GM23338 (cell line): ENCODE results near the gene CCDC40. TPM values are rescaled to one million over a fixed set of nuclear protein-coding genes. Genes with fewer than 3 reads are reported as not detected.

Experiments used
- ATAC-seq: fragments of 200-7000 bp; cut with Tn5 transposase; 3 replicates; pipeline ENCODE4 v1.9.1; 2020
- DNase-seq: peaks from one replicate; pipeline ENCODE4 v3.0.0-alpha.2; 2015; ENCODE audit warnings: low spot score
- H2AFZ ChIP-seq: fragments of 200-600 bp; sonication (generic); 2 replicates; pipeline ENCODE4 v1.8.0; 2016; ENCODE audit warnings: antibody characterized with exemption, mild to moderate bottlenecking, moderate library complexity
- H3F3A ChIP-seq: fragments of 200-600 bp; sonication (generic); replicated peaks from 2 replicates; pipeline ENCODE4 v1.8.0; 2017; ENCODE audit warnings: antibody characterized with exemption, mixed run types, low read depth
- H3K27ac ChIP-seq: fragments of 200-600 bp; sonication (generic); 2 replicates; pipeline ENCODE4 v1.6.1; 2016; ENCODE audit warnings: low read depth
- H3K27me3 ChIP-seq: fragments of 200-600 bp; sonication (generic); 2 replicates; pipeline ENCODE4 v1.8.0; 2016; ENCODE audit warnings: mild to moderate bottlenecking, mixed run types, moderate library complexity; ENCODE audit not compliant: insufficient read depth
- H3K36me3 ChIP-seq: fragments of 200-600 bp; sonication (generic); 2 replicates; pipeline ENCODE4 v1.8.0; 2016; ENCODE audit warnings: mild to moderate bottlenecking; ENCODE audit not compliant: insufficient read depth
- H3K4me1 ChIP-seq: fragments of 200-600 bp; sonication (generic); 2 replicates; pipeline ENCODE4 v1.8.0; 2016; ENCODE audit warnings: mild to moderate bottlenecking, moderate library complexity; ENCODE audit not compliant: insufficient read depth
- H3K4me2 ChIP-seq: fragments of 200-600 bp; sonication (generic); 2 replicates; pipeline ENCODE4 v1.7.1; 2017; ENCODE audit warnings: mixed run types
- H3K4me3 ChIP-seq: fragments of 200-600 bp; sonication (generic); 2 replicates; pipeline ENCODE4 v1.6.1; 2016; ENCODE audit warnings: mixed run types
- H3K79me2 ChIP-seq: fragments of 200-600 bp; sonication (generic); replicated peaks from 2 replicates; pipeline ENCODE4 v1.8.0; 2017; ENCODE audit warnings: mild to moderate bottlenecking; ENCODE audit not compliant: insufficient read depth
- H3K9me2 ChIP-seq: fragments of 200-600 bp; sonication (generic); 2 replicates; pipeline ENCODE4 v1.8.0; 2017; ENCODE audit not compliant: insufficient read depth
- H4K20me1 ChIP-seq: fragments of 200-600 bp; sonication (generic); replicated peaks from 2 replicates; pipeline ENCODE4 v1.8.0; 2017; ENCODE audit warnings: mild to moderate bottlenecking; ENCODE audit not compliant: insufficient read depth
- H3K27ac Mint-ChIP-seq: 2 replicates; pipeline ENCODE4 v1.8.0; 2020; ENCODE audit warnings: inconsistent platforms, mild to moderate bottlenecking, moderate library complexity, mixed read lengths
- H3K27me3 Mint-ChIP-seq: 3 replicates; pipeline ENCODE4 v1.8.0; 2022; ENCODE audit warnings: low read depth, mild to moderate bottlenecking, moderate library complexity, mixed read lengths, inconsistent platforms; ENCODE audit not compliant: insufficient read depth, poor library complexity
- H3K36me3 Mint-ChIP-seq: 3 replicates; pipeline ENCODE4 v1.8.0; 2021; ENCODE audit warnings: low read depth, mild to moderate bottlenecking, inconsistent platforms, moderate library complexity, mixed read lengths
- H3K4me1 Mint-ChIP-seq: 3 replicates; pipeline ENCODE4 v1.8.0; 2020; ENCODE audit warnings: mild to moderate bottlenecking, inconsistent platforms, mixed read lengths
- H3K4me3 Mint-ChIP-seq: 3 replicates; pipeline ENCODE4 v1.8.0; 2021; ENCODE audit warnings: moderate library complexity, mild to moderate bottlenecking, inconsistent platforms, mixed read lengths
- H3K9me3 Mint-ChIP-seq: 3 replicates; pipeline ENCODE4 v1.8.0; 2020; ENCODE audit warnings: moderate library complexity, mild to moderate bottlenecking, inconsistent platforms, mixed read lengths
- CREB1 ChIP-seq: fragments of 250-450 bp; sonication (Bioruptor Pico); IDR thresholded peaks from 2 replicates; pipeline ENCODE4 v1.5.0; 2020; ENCODE audit warnings: low read depth, mild to moderate bottlenecking, moderate library complexity
- EZH2 ChIP-seq: fragments of 200-600 bp; sonication (generic); IDR thresholded peaks from one replicate; pipeline ENCODE4 v1.8.0; 2017; ENCODE audit warnings: antibody characterized with exemption, mild to moderate bottlenecking, low read depth; ENCODE audit not compliant: unreplicated experiment
- EZH2phosphoT487 ChIP-seq: fragments of 200-600 bp; sonication (generic); IDR thresholded peaks from one replicate; pipeline ENCODE4 v1.8.1; 2018; ENCODE audit warnings: antibody characterized with exemption; ENCODE audit not compliant: unreplicated experiment
- JUNB ChIP-seq: IDR thresholded peaks from one replicate; pipeline ENCODE4 v1.6.1; 2016; ENCODE audit warnings: antibody characterized with exemption; ENCODE audit not compliant: unreplicated experiment
- NANOG ChIP-seq: IDR thresholded peaks from 2 replicates; pipeline ENCODE4 v1.6.1; 2016; ENCODE audit warnings: antibody characterized with exemption, borderline replicate concordance
- POLR2AphosphoS5 ChIP-seq: IDR thresholded peaks from 2 replicates; pipeline ENCODE4 v1.6.1; 2016; ENCODE audit warnings: antibody characterized with exemption, low read depth
- STAT1 ChIP-seq: IDR thresholded peaks from one replicate; pipeline ENCODE4 v1.6.1; 2016; ENCODE audit warnings: antibody characterized with exemption; ENCODE audit not compliant: unreplicated experiment
- ZNF114 ChIP-seq: fragments of 250-450 bp; sonication (Bioruptor Pico); IDR thresholded peaks from 2 replicates; pipeline ENCODE4 v1.5.0; 2020; ENCODE audit warnings: mild to moderate bottlenecking, moderate library complexity
- polyA plus RNA-seq: library from polyadenylated mRNA; unstranded; fragments of >200 nt; fragmentation: Nextera tagmentation; extraction: Ambion mirVana; gene quantifications from 2 replicates; pipeline ENCODE4 v1.2.1, GENCODE V29; 2016
- total RNA-seq: library from RNA; depleted of rRNA; stranded (reverse); fragments of >200 nt; shearing (Covaris generic); gene quantifications from 2 replicates; pipeline ENCODE4 v1.2.3, GENCODE V29; 2014
- TF ChIP-seq, protein P1 (sequence below): IDR thresholded peaks from one replicate; pipeline ENCODE4 v1.6.1; 2018; ENCODE audit warnings: antibody characterized with exemption; ENCODE audit not compliant: unreplicated experiment
- TF ChIP-seq, protein P2 (sequence below): fragments of 250-450 bp; sonication (Bioruptor Pico); IDR thresholded peaks from 2 replicates; pipeline ENCODE4 v1.5.0; 2020; ENCODE audit warnings: mild to moderate bottlenecking, moderate library complexity

The CCDC40 gene
- total and polyA plus RNA-seq, 2 experiments from 2014 or later: 7.6 to 8.1 TPM

DNA sequence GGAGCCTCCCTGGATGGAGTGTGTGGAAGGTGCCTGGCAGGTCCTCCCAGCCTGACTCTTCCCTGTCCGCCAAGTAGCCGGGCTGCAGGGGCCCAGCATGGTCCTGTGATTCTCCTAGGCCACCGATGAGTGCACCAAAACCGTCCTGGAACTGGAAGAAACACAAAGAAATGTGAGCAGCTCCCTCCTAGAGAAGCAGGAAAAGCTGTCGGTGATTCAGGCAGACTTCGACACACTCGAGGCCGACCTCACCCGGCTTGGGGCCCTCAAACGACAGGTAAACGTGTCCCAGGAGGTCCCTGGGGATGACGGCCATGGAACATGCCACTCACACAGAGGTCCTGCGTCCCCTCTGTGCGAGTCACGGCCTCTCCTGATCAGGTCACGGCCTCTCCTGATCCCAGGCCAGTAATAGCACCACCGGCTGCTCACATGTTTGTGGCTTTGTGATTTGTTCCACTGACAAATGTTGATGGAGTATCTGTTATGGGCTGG is 60.7 kb downstream of the CCDC40 start (continued):
- TF ChIP-seq, protein P1, sequence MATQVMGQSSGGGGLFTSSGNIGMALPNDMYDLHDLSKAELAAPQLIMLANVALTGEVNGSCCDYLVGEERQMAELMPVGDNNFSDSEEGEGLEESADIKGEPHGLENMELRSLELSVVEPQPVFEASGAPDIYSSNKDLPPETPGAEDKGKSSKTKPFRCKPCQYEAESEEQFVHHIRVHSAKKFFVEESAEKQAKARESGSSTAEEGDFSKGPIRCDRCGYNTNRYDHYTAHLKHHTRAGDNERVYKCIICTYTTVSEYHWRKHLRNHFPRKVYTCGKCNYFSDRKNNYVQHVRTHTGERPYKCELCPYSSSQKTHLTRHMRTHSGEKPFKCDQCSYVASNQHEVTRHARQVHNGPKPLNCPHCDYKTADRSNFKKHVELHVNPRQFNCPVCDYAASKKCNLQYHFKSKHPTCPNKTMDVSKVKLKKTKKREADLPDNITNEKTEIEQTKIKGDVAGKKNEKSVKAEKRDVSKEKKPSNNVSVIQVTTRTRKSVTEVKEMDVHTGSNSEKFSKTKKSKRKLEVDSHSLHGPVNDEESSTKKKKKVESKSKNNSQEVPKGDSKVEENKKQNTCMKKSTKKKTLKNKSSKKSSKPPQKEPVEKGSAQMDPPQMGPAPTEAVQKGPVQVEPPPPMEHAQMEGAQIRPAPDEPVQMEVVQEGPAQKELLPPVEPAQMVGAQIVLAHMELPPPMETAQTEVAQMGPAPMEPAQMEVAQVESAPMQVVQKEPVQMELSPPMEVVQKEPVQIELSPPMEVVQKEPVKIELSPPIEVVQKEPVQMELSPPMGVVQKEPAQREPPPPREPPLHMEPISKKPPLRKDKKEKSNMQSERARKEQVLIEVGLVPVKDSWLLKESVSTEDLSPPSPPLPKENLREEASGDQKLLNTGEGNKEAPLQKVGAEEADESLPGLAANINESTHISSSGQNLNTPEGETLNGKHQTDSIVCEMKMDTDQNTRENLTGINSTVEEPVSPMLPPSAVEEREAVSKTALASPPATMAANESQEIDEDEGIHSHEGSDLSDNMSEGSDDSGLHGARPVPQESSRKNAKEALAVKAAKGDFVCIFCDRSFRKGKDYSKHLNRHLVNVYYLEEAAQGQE: no peak

DNA sequence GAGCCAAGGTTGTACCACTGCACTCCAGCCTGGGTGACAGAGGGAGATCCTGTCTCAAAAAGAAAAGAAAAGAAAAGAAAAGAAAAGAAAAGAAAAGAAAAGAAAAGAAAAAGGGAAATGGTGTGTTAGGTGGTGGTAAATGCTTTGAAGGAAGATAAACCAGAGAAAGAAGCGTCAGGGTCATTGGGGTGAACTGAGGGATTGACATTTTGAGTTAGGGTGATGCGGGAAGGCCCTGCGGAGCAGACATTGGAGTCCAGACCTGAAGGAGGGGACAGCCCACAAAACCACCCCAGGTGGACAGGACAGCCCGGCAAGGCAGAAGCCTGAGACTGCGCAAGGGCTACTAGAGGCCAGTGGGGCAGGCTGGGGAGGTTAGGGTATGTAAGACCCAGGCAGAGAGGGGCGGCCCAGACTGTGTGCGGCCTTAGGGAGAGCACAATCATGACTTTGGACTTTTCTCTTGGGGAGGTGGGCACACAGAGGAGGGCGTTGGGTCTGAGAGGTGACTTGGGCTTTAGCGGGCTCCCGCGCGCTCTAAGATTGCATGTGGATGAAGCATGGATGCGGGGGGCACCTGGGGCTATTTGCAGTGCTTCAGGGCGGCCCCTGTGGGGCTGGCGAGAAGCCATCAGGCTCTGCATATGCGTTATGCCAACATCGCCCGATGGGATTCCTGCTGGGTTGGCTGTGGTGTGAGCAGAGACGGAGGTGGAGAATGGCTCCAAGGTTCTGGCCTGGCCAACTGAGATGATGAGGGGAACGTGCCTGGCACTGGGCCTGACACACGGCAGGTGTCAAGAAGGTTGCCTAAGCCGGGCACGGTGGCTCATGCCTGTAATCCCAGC is 61.6 kb downstream of the CCDC40 start:
- 0 out of 2 replicates have a peak, but pooled peaks cover 5% of the 10 kb centered on the region for H3K79me2 ChIP-seq
- peaks cover 8% of the 10 kb centered on the region; the same call in 1 of the 2 replicates for H3K27me3 ChIP-seq
- H3K27ac ChIP-seq: no peak overlapping the region
- no peak overlapping the region for H3K4me3 ChIP-seq
- no peaks in the 10 kb centered on the region for H3K36me3 ChIP-seq
- no peaks in the 10 kb centered on the region for H4K20me1 ChIP-seq
- peaks cover 10% of the 10 kb centered on the region; the same call in 1 of the 2 replicates for H3K4me1 ChIP-seq
- Mint-ChIP-seq H3K27ac (0 out of 2 replicates have a peak overlapping the region, but pooled peaks have one; percentile 52), H3K36me3 (no peaks in the 10 kb centered on the region; the same call in 2 of the 3 replicates), H3K4me1 (peaks cover 11% of the 10 kb centered on the region), H3K9me3 (no peaks in the 10 kb centered on the region; the same call in 2 of the 3 replicates), H3K4me3 (no peak overlapping the region; the same call in 2 of the 3 replicates), H3K27me3 (peaks cover 19% of the 10 kb centered on the region)
- H3F3A ChIP-seq: 0 out of 2 replicates have a peak, but pooled peaks cover 4% of the 10 kb centered on the region
- H3K4me2 ChIP-seq: no peak overlapping the region
- DNase-seq: no peak
- no peak overlapping the region for H2AFZ ChIP-seq
- no peak for ATAC-seq
- H3K9me2 ChIP-seq: no peaks in the 10 kb centered on the region
- TF ChIP-seq EZH2phosphoT487: no peak
- TF ChIP-seq, protein P2, sequence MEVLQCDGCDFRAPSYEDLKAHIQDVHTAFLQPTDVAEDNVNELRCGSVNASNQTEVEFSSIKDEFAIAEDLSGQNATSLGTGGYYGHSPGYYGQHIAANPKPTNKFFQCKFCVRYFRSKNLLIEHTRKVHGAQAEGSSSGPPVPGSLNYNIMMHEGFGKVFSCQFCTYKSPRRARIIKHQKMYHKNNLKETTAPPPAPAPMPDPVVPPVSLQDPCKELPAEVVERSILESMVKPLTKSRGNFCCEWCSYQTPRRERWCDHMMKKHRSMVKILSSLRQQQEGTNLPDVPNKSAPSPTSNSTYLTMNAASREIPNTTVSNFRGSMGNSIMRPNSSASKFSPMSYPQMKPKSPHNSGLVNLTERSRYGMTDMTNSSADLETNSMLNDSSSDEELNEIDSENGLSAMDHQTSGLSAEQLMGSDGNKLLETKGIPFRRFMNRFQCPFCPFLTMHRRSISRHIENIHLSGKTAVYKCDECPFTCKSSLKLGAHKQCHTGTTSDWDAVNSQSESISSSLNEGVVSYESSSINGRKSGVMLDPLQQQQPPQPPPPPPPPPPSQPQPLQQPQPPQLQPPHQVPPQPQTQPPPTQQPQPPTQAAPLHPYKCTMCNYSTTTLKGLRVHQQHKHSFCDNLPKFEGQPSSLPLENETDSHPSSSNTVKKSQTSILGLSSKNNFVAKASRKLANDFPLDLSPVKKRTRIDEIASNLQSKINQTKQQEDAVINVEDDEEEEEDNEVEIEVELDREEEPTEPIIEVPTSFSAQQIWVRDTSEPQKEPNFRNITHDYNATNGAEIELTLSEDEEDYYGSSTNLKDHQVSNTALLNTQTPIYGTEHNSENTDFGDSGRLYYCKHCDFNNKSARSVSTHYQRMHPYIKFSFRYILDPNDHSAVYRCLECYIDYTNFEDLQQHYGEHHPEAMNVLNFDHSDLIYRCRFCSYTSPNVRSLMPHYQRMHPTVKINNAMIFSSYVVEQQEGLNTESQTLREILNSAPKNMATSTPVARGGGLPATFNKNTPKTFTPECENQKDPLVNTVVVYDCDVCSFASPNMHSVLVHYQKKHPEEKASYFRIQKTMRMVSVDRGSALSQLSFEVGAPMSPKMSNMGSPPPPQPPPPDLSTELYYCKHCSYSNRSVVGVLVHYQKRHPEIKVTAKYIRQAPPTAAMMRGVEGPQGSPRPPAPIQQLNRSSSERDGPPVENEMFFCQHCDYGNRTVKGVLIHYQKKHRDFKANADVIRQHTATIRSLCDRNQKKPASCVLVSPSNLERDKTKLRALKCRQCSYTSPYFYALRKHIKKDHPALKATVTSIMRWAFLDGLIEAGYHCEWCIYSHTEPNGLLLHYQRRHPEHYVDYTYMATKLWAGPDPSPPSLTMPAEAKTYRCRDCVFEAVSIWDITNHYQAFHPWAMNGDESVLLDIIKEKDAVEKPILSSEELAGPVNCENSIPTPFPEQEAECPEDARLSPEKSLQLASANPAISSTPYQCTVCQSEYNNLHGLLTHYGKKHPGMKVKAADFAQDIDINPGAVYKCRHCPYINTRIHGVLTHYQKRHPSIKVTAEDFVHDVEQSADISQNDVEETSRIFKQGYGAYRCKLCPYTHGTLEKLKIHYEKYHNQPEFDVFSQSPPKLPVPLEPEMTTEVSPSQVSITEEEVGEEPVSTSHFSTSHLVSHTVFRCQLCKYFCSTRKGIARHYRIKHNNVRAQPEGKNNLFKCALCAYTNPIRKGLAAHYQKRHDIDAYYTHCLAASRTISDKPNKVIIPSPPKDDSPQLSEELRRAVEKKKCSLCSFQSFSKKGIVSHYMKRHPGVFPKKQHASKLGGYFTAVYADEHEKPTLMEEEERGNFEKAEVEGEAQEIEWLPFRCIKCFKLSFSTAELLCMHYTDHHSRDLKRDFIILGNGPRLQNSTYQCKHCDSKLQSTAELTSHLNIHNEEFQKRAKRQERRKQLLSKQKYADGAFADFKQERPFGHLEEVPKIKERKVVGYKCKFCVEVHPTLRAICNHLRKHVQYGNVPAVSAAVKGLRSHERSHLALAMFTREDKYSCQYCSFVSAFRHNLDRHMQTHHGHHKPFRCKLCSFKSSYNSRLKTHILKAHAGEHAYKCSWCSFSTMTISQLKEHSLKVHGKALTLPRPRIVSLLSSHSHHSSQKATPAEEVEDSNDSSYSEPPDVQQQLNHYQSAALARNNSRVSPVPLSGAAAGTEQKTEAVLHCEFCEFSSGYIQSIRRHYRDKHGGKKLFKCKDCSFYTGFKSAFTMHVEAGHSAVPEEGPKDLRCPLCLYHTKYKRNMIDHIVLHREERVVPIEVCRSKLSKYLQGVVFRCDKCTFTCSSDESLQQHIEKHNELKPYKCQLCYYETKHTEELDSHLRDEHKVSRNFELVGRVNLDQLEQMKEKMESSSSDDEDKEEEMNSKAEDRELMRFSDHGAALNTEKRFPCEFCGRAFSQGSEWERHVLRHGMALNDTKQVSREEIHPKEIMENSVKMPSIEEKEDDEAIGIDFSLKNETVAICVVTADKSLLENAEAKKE (CRISPR knock-in tag): no peak
- TF ChIP-seq, protein P1: no peak
- TF ChIP-seq JUNB: no peak
- TF ChIP-seq POLR2AphosphoS5: no peak
- no peak for TF ChIP-seq CREB1 (CRISPR knock-in tag)
- no peak for TF ChIP-seq STAT1
- TF ChIP-seq NANOG: no peak
- TF ChIP-seq ZNF114 (CRISPR knock-in tag): no peak
- no peak for TF ChIP-seq EZH2
